ENCODE data around the gene MYH15.

DNA sequence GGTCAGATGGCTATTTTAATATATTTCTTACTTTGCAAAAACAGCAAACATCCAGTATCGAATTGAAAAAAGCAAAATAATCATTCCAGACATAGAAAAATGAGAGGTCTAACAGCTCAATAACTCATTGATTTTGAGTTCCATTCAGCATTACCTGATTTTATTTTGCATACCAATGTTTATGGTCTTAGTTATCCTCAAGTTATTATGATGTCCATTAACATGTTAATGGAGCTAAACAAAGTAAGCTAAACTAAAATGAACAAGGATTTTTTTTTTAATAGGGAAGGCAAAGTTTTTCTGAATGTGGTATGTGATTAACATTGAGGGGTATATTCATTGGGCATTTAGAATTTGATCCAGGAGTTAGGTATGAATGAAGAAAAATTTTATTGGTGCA lies 13.1 kb downstream of the MYH15 start:
- TF ChIP-seq POLR2A (IDR thresholded peaks at IDR 0.05): no peak
- TF ChIP-seq, protein P1, sequence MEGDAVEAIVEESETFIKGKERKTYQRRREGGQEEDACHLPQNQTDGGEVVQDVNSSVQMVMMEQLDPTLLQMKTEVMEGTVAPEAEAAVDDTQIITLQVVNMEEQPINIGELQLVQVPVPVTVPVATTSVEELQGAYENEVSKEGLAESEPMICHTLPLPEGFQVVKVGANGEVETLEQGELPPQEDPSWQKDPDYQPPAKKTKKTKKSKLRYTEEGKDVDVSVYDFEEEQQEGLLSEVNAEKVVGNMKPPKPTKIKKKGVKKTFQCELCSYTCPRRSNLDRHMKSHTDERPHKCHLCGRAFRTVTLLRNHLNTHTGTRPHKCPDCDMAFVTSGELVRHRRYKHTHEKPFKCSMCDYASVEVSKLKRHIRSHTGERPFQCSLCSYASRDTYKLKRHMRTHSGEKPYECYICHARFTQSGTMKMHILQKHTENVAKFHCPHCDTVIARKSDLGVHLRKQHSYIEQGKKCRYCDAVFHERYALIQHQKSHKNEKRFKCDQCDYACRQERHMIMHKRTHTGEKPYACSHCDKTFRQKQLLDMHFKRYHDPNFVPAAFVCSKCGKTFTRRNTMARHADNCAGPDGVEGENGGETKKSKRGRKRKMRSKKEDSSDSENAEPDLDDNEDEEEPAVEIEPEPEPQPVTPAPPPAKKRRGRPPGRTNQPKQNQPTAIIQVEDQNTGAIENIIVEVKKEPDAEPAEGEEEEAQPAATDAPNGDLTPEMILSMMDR (IDR thresholded peaks at IDR 0.05): no peak

Data from Peyer's patch (tissue), 4 donors.